Measurements from ENCODE around the gene GEMIN4. TPM values are rescaled to one million over a fixed set of nuclear protein-coding genes. Genes with fewer than 3 reads are reported as not detected.

GEMIN4 gene
- total RNA-seq, 1 experiment from 2014 or later, result 48.4 TPM

GRCh38 chr17:752002-752619 is at the start of gene GEMIN4 (continued):
- TF ChIP-seq ZBTB43 (CRISPR knock-in tag; IDR thresholded peaks at IDR 0.05), result peak; percentile 88; the same call in 1 of the 2 replicates
- TF ChIP-seq MAX (CRISPR knock-in tag; IDR thresholded peaks at IDR 0.05), result peak; percentile 75
- no peak for TF ChIP-seq ZNF512 (CRISPR knock-in tag; IDR thresholded peaks at IDR 0.05; ENCODE audit: borderline replicate concordance)
- no peak for TF ChIP-seq ZNF281 (CRISPR knock-in tag; IDR thresholded peaks at IDR 0.05)
- no peak for TF ChIP-seq PREB (CRISPR knock-in tag; IDR thresholded peaks at IDR 0.05; ENCODE audit: borderline replicate concordance)
- no peak for TF ChIP-seq NR2C2 (CRISPR knock-in tag; IDR thresholded peaks at IDR 0.05)
- TF ChIP-seq TCF7 (CRISPR knock-in tag; IDR thresholded peaks at IDR 0.05; ENCODE audit: low read depth), result no peak
- TF ChIP-seq MYBL2 (CRISPR knock-in tag; IDR thresholded peaks at IDR 0.05), result no peak
- TF ChIP-seq TEAD4 (CRISPR knock-in tag; IDR thresholded peaks at IDR 0.05), result 0 out of 2 replicates have a peak, but pooled peaks have one; percentile 14
- no peak; the same call in 1 of the 2 replicates for TF ChIP-seq NFYB (CRISPR knock-in tag; conservative IDR thresholded peaks at IDR 0.05; ENCODE audit: low read depth)
- peak; percentile 97 for TF ChIP-seq SP1 (CRISPR knock-in tag; conservative IDR thresholded peaks at IDR 0.05)
- no peak for TF ChIP-seq ZNF138 (CRISPR knock-in tag; conservative IDR thresholded peaks at IDR 0.05)
- 0 out of 2 replicates have a peak, but pooled peaks have one; percentile 72 for TF ChIP-seq ZNF232 (CRISPR knock-in tag; IDR thresholded peaks at IDR 0.05)
- 0 out of 2 replicates have a peak, but pooled peaks have one; percentile 53 for TF ChIP-seq ZNF219 (CRISPR knock-in tag; IDR thresholded peaks at IDR 0.05; ENCODE audit: borderline replicate concordance)
- no peak for TF ChIP-seq ZNF263 (CRISPR knock-in tag; IDR thresholded peaks at IDR 0.05; ENCODE audit: low read depth)
- TF ChIP-seq ATF1 (CRISPR knock-in tag; IDR thresholded peaks at IDR 0.05), result no peak
- TF ChIP-seq E2F1 (CRISPR knock-in tag; IDR thresholded peaks at IDR 0.05), result no peak; the same call in 1 of the 2 replicates
- TF ChIP-seq MXD4 (CRISPR knock-in tag; IDR thresholded peaks at IDR 0.05; ENCODE audit: borderline replicate concordance), result no peak
- no peak for TF ChIP-seq ZNF317 (CRISPR knock-in tag; IDR thresholded peaks at IDR 0.05; ENCODE audit: borderline replicate concordance, low read depth)
- TF ChIP-seq GRHL2 (CRISPR knock-in tag; IDR thresholded peaks at IDR 0.05; ENCODE audit: insufficient replicate concordance, severe bottlenecking), result no peak
- TF ChIP-seq GABPB1 (CRISPR knock-in tag; IDR thresholded peaks at IDR 0.05), result peak; percentile 11; the same call in 1 of the 2 replicates
- TF ChIP-seq OVOL2 (CRISPR knock-in tag; IDR thresholded peaks at IDR 0.05; ENCODE audit: borderline replicate concordance), result no peak
- peak; percentile 93 for TF ChIP-seq ETV6 (CRISPR knock-in tag; IDR thresholded peaks at IDR 0.05)
- TF ChIP-seq FOXP1 (CRISPR knock-in tag; IDR thresholded peaks at IDR 0.05; ENCODE audit: borderline replicate concordance), result peak; percentile 13; the same call in 1 of the 2 replicates
- TF ChIP-seq AR (CRISPR knock-in tag; IDR thresholded peaks at IDR 0.05), result no peak
- 0 out of 2 replicates have a peak, but pooled peaks have one; percentile 8 for TF ChIP-seq CREB1 (CRISPR knock-in tag; IDR thresholded peaks at IDR 0.05)
- TF ChIP-seq NR3C1 (CRISPR knock-in tag; conservative IDR thresholded peaks at IDR 0.05; ENCODE audit: low read depth), result no peak
- TF ChIP-seq KAT7 (CRISPR knock-in tag; IDR thresholded peaks at IDR 0.05; ENCODE audit: borderline replicate concordance), result no peak

Measured in WTC11 (cell line).